Activated CD4-positive, CD25-positive, alpha-beta regulatory T cell treated with anti-CD3 and anti-CD28 coated beads, Interleukin-2, amount 50 U/mL, for 16 hours (primary cell): ENCODE data around the gene LRRC52.
A peak's percentile ranks its signal among the peaks of the same experiment; 100 is the strongest.
"Not testable (repeated sequence)": the region's sequence is repeated elsewhere in the genome, so short reads cannot be mapped to it uniquely, and the experiment has no call there.

Source experiments
- DNase-seq: peaks from one replicate; pipeline ENCODE4 v3.0.0-alpha.2; 2020; ENCODE audit warnings: low read depth, low spot score

LRRC52 gene

DNA sequence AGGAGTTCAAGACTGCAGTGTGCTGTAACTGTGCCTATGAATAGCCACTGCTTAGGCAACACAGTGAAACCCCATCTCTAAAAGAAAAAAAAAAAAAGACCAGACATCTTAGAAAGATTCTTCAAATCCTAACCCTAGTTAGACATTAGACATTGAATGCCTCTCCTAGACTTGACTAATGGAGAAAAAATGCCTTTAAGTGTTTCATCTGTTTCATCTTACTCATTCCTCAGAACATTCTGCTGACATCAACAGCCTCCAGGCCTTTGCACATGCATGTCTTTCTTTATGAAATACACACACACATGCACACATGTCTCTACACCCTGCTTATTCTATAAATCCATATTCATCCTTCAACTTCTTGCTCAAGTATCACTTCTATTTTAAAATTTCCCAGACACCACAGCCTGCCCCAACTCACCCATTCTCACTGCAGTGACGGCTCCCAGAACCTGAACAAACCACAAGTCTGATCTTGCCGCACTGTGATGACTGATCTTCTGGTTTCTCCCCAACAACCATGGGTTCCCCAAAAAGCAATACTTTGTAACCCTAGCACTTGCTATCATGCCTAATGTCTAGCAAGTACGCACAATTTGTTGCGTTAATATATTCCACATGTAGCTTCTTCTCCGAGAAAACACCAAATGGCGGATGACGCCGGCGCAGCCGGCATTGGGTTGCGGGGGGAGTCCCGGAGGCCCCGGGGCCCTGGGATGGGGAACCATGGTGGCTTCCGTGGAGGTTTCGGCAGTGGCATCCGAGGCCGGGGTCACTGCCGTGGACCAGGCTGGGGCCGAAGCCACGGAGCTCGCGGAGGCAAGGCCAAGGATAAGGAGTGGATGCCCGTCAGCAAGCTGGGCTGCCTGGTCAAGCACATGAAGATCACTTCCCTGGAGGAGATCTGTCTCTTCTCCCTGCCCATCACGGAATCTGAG is 37.4 kb downstream of the LRRC52 start:
- no peak for DNase-seq

- no peak for DNase-seq
These were observed 38.1 kb downstream of the LRRC52 start for GRCh38 chr1:165581926-165582325.

DNA sequence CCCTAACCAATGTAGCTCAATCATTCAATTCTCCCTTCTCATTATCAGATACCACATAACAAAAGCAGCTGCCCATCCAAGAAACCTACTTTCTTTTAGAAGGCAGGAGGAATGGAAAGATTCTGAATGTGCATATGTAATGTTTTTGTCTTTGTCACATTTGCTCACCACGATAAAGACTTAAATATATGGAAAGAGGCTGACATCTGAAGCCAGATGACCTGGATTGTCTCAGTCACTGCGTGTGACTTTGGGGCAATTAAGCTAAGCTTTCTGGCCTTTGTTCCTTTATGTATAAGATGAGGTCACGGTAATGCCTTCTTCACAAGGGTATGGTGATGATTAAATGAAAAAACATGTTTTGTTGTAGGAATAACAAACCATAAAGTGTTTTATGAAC is 42.6 kb downstream of the LRRC52 start:
- no peak for DNase-seq

DNA sequence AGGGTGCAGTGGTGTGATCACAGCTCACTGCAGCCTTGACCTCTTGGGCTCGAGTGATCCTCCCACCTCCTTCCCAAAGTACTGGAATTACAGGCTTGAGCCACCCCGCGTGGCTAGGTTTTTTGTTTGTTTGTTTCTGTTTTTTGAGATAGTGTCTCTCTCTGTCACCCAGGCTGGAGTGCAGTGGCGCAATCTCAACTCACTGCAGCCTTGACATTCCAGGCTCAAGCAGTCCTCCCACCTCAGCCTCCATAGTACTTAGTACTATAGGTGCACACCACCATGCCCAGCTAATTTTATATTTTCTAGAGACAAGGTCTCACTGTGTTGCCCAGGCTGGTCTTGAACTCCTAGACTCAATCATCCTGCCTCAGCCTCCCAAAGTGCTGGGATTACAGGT is 47.6 kb downstream of the LRRC52 start:
- DNase-seq = not testable (repeated sequence)

- DNase-seq = peak; percentile 60
These were observed 49.4 kb downstream of the LRRC52 start for GRCh38 chr1:165592945-165593823.

DNA sequence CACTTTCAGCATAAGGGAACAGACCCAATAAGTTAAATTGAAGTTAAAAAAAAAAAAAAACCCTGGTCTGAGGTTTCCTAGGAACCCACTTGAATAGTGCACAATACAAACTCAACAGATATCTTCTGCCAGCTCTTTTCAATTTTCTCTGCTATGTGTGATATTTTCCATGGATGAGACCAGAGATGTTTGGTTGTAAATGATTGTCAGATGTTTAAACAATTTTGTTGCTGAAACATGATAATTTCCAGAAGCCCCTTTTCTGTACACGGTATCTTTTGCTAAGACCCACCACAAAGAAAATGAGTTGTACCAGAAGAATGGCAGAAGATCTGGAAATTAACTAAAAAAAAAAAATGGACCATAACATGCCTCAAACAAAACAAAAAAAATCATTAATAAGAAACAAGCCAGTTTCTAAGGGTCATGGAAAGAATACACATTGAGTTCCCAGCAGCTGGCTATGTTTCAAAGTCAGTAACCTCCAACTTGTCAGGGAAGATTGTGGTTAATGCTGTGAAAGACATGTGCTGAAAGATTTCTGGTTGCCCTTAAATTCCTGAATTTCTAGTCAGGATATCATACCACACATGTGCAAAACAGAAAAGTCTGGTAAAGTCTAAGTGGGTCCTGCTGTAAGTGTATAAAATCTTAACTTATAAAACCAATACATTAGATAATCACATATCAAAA is 51.6 kb downstream of the LRRC52 start:
- DNase-seq = no peak

DNA sequence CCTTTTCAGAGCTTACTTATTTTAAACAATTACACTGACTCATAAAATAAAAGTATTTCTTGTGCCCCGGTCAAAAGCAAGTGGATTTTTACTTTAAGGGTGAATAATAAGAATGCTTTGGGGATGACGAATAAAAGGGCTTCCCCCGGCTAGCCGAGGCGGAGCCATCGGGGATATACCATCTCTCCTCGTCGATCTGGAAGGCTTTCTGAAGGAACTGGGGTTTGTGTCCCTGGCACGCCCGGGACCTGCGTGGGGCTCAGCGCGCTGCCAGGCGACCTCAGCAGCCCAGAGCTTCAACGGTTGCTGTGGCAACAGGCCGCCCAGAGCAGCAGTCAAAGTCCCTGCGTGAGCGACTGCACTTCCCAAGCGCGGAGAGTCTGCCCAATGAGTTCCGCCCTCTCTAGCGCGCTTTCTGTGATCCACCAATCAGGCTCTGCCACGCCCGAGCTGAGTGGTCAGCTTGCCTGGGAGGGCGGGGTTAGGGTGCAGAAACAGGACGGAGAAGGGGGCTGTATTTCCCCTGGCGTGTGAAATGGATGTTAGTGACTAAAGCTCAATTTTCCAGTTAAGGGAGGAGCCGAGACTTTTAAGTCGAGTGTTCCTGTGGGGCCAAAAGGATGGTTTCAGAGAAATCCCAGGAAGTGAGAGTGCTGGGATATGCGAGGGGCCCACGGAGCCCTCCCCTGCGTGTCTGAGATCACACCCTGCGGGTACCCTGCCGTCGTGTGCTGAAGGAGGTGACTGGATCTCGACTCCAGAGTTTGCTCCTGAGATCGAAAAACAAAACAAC is 54.3 kb downstream of the LRRC52 start:
- peak; percentile 86 for DNase-seq

DNA sequence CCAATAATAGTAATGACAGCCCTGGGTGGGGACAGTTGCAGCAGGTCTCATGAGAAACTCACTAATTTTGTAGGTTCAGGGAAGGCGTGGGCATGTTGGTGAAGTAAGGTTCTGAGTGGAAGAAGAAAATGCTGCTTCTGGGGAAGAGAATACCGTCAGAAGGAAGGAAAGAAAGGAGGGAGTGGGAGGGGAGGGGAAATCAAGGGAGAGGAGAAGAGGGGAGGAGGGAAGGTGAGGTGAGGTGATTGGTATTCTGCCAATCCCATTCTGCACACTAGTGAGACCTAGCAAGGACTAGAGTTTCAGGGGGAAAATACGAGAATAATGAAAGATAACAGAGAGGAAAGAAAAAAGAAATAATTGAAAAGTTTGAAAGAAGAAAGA is 54.9 kb downstream of the LRRC52 start:
- DNase-seq = no peak

DNA sequence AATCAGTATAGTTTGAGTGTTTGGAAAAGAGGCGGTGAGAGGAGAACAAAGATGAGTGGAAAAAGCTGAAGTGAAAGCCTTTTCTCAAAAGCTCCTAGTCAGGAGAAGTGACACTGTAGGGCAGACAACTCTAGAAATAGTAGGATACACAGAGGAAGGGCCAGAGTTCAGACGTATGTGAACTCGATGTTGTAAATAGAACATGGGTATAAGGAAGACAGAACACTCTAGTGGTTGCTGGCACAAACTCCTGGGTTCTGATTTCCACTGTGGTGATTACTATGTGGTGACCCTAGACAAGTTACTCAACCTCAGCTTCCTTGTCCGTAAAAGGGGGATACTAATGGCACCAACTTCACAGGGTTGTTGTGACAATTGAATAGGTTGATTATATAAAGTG is 57.0 kb downstream of the LRRC52 start:
- no peak for DNase-seq

DNA sequence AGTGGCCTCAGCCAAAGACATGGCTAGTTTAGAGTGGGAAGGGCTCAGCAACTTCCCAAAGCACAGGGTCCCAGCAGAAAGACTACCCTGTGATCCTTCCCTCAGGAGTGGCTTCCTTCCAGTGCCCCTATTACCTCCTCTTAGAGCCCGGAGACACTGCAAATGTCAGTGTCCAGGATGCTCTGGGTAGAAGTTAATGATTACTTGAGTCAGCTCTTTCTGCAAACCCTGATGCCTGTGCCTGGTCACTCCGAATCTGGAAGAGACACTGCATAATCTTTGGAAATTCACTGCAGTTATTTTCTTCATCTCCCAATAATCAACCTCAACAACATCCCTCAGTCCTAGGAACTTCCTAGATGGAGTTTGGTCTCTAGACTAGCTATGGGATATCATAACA is 60.0 kb downstream of the LRRC52 start:
- no peak for DNase-seq

DNA sequence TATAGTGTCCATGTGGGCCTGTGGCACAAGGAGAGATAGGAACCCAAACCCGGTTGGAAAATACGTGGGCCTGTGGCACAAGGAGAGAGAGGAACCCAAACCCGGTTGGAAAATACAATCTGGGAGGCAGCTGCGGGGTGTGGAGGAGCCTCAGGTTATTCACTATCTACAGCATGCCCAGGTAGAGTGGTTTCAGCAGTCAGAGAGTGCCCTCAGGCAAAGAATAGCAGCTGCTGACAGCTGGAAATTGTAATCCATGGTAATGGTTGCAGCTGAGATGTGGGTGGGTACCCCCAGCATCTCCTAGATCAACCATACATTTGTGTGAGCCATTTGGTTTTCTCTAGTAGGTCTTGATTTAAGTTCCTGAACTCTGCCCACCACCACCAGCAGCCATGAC is 61.4 kb downstream of the LRRC52 start:
- no peak for DNase-seq

DNA sequence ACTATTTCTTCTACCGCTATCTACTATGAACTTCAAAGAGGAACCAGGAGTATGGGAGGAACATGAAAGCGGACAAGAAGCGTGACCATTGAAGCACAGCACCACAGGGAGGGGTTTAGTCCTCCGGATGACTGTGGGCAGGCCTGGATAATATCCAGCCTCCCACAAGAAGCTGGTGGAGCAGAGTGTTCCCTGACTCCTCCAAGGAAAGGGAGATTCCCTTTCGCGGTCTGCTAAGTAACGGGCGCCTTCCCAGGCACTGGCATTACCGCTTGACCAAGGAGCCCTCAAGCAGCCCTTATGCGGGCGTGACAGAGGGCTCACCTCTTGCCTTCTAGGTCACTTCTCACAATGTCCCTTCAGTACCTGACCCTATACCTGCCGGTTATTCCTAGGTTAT is 62.9 kb downstream of the LRRC52 start:
- not testable (repeated sequence) for DNase-seq

GRCh38 chr1:165610866-165611265 is 67.1 kb downstream of the LRRC52 start:
- no peak for DNase-seq

- no peak for DNase-seq
These were observed 68.3 kb downstream of the LRRC52 start for GRCh38 chr1:165612062-165612461.
